HEK293T (cell line): ENCODE data around the gene DSTYK.
A peak's percentile ranks its signal among the peaks of the same experiment; 100 is the strongest.

Experiments used
- CTCF ChIA-PET: fragments of 350-600 bp; formaldehyde crosslinking; extraction: SDS; loops from one replicate; lab custom pipeline; 2021; ENCODE audit warnings: antibody characterized with exemption, inconsistent platforms; lab: Yijun Ruan, JAX
- POLR2A ChIA-PET: fragments of 350-600 bp; formaldehyde crosslinking; extraction: SDS; loops from one replicate; lab custom pipeline; 2020; ENCODE audit warnings: antibody characterized with exemption, inconsistent platforms; lab: Yijun Ruan, JAX
- DNase-seq: peaks from one replicate; pipeline ENCODE4 v3.0.0; 2012; ENCODE audit warnings: mixed read lengths; ENCODE audit errors: extremely low spot score
- ARNT ChIP-seq: fragments of 450-650 bp; IDR thresholded peaks from 2 replicates; pipeline ENCODE4 v1.6.1; 2017; ENCODE audit warnings: mild to moderate bottlenecking
- BHLHE40 ChIP-seq: fragments of 450-650 bp; IDR thresholded peaks from 2 replicates; pipeline ENCODE4 v1.6.1; 2016; ENCODE audit warnings: mild to moderate bottlenecking, moderate library complexity, borderline replicate concordance
- CTBP1 ChIP-seq: fragments of 450-650 bp; IDR thresholded peaks from 2 replicates; pipeline ENCODE4 v1.6.1; 2016; ENCODE audit warnings: borderline replicate concordance
- ELF4 ChIP-seq: fragments of 450-650 bp; IDR thresholded peaks from 2 replicates; pipeline ENCODE4 v1.6.1; 2017; ENCODE audit warnings: antibody characterized with exemption
- FOXA1 ChIP-seq: fragments of 450-650 bp; IDR thresholded peaks from 2 replicates; pipeline ENCODE4 v1.6.1; 2016; ENCODE audit warnings: mild to moderate bottlenecking
- FOXK2 ChIP-seq: fragments of 450-650 bp; IDR thresholded peaks from 2 replicates; pipeline ENCODE4 v1.6.1; 2016; ENCODE audit warnings: mild to moderate bottlenecking
- FOXM1 ChIP-seq: fragments of 450-650 bp; IDR thresholded peaks from 2 replicates; pipeline ENCODE4 v1.6.1; 2017; ENCODE audit warnings: mild to moderate bottlenecking, borderline replicate concordance
- HDGF ChIP-seq: fragments of 450-650 bp; IDR thresholded peaks from 2 replicates; pipeline ENCODE4 v1.6.1; 2017; ENCODE audit warnings: antibody characterized with exemption, borderline replicate concordance
- L3MBTL2 ChIP-seq: fragments of 450-650 bp; conservative IDR thresholded peaks from 2 replicates; pipeline ENCODE4 v1.6.1; 2016; ENCODE audit warnings: mild to moderate bottlenecking
- LEF1 ChIP-seq: fragments of 450-650 bp; IDR thresholded peaks from 2 replicates; pipeline ENCODE4 v1.6.1; 2017; ENCODE audit warnings: mild to moderate bottlenecking, borderline replicate concordance
- NFRKB ChIP-seq: fragments of 450-650 bp; IDR thresholded peaks from 2 replicates; pipeline ENCODE4 v1.6.1; 2016; ENCODE audit warnings: mild to moderate bottlenecking, moderate library complexity
- PKNOX1 ChIP-seq: fragments of 450-650 bp; IDR thresholded peaks from 2 replicates; pipeline ENCODE4 v1.6.1; 2016
- SP1 ChIP-seq: fragments of 450-650 bp; IDR thresholded peaks from 2 replicates; pipeline ENCODE4 v1.6.1; 2017
- SUZ12 ChIP-seq: fragments of 450-650 bp; IDR thresholded peaks from 2 replicates; pipeline ENCODE4 v1.6.1; 2016; ENCODE audit warnings: mild to moderate bottlenecking
- TARDBP ChIP-seq: fragments of 450-650 bp; IDR thresholded peaks from 2 replicates; pipeline ENCODE4 v1.6.1; 2016
- ZNF384 ChIP-seq: fragments of 450-650 bp; IDR thresholded peaks from 2 replicates; pipeline ENCODE4 v1.6.1; 2016

Gene DSTYK

DNA sequence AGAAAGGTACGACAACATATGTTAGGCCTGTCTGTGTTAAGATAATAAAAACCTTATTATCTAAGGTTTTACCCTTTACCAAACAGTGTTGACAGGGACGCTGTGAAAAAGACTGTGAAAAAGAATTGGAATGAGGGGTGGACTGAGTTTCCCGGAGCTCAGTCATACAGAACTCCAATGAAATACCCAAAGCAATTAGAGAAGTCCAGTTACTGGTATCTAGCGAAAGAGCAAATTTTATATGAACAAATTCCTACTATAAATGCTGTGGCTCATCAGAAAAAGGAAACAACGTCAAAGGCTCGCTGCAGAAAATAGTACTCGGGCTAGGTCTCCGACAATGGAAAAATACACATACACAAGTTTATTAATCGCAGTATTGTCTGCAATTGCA is 89.0 kb downstream of the DSTYK start:
- ChIA-PET POLR2A (interaction anchor here (0.8 to 2.9 kb wide), 6 partner anchors 10 to 139 kb away, joined by 3 to 14 read pairs (median 4); partner anchors contain the start of gene TMCC2), CTCF (interaction anchor here (0.6 to 1.6 kb wide), 5 partner anchors 19 to 207 kb away, joined by 3 to 9 read pairs (median 4); no protein-coding TSS in a partner anchor)
- TF ChIP-seq ELF4 (no peak), LEF1 (no peak), L3MBTL2 (no peak), TARDBP (no peak), FOXK2 (no peak), FOXM1 (no peak), HDGF (no peak), CTBP1 (no peak), SUZ12 (no peak), FOXA1 (no peak), BHLHE40 (no peak), PKNOX1 (no peak), NFRKB (no peak)
- DNase-seq: no peak

DNA sequence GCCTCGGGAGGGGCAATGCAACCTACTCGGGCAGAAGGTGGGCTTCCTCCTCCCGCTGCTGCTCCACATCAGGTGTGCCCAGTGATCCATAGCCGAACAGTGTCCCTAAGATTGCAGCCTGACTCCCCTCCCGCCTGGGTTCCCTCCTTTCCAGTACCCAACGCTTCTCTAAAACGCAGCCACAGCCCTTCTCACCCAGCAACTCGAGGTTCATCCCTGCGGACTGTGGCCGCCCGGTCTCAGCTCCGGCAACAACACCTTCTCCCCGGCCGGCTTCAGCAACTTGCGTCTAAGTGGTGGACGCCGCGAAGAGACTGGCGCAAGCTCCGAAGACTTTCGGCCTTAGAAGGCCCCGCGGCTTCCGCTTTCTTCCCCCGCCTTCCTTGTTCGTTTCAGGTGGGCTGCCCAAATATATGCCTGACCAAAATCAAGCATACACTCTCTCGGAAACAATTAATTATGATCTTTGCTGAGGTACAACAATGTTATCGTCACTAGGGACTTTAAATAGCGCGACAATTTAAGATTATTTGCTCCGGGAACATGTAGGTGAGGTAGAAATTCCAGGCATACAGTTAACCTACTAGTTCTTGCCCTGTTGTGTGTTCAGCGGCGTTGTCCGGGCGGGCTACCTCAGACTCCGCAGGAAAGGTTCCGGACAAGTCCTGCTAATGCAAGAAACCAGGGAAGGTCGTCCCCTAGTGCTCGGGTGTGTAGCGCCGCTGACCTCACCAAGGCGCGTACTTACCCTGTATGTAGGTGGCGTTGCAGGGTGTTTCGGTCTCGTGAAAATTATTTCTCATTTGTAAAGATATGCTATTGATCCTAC is 89.6 kb downstream of the DSTYK start, which contains the start of gene RBBP5:
Gene RBBP5 (minus strand): TSS at position 319 of the 829 bp plus-strand sequence. CDS start 105 bp downstream, at position 214.
- TF ChIP-seq ZNF384: no peak
- TF ChIP-seq CTBP1: peak; percentile 97
- peak; percentile 88 for TF ChIP-seq ARNT
- no peak for TF ChIP-seq BHLHE40
- TF ChIP-seq LEF1: peak; percentile 93; the same call in 1 of the 2 replicates
- peak; percentile 75 for TF ChIP-seq ELF4
- TF ChIP-seq PKNOX1: 0 out of 2 replicates have a peak, but pooled peaks have one; percentile 29
- peak; percentile 93; the same call in 1 of the 2 replicates for TF ChIP-seq FOXM1
- peak; percentile 72 for TF ChIP-seq TARDBP
- TF ChIP-seq FOXK2: peak; percentile 99
- TF ChIP-seq L3MBTL2: peak; percentile 44
- no peak for TF ChIP-seq FOXA1
- no peak for TF ChIP-seq HDGF
- TF ChIP-seq SP1: no peak
- peak; percentile 91 for TF ChIP-seq NFRKB
- no peak for TF ChIP-seq SUZ12
- CTCF ChIA-PET: interaction anchor here (0.7 to 1.5 kb wide), 2 partner anchors 60 to 132 kb away, joined by 3 to 4 read pairs; no protein-coding TSS in a partner anchor
- POLR2A ChIA-PET: interaction anchor here (1.0 to 2.9 kb wide), 9 partner anchors 11 to 180 kb away, joined by 3 to 14 read pairs (median 4); partner anchors contain the start of gene TMCC2
- peak; percentile 95 for DNase-seq

- DNase-seq: no peak
- TF ChIP-seq ARNT: no peak
- no peak for TF ChIP-seq HDGF
- no peak for TF ChIP-seq CTBP1
- TF ChIP-seq BHLHE40: no peak
- TF ChIP-seq FOXK2: no peak
- TF ChIP-seq PKNOX1: no peak
- no peak for TF ChIP-seq L3MBTL2
- TF ChIP-seq ELF4: no peak
- TF ChIP-seq SP1: no peak
- no peak for TF ChIP-seq SUZ12
- no peak for TF ChIP-seq LEF1
- TF ChIP-seq ZNF384: no peak
- no peak for TF ChIP-seq FOXM1
- TF ChIP-seq NFRKB: no peak
- ChIA-PET POLR2A (no interaction called here), CTCF (no interaction called here)
Measured at GRCh38 chr1:205118752-205119151, 92.8 kb downstream of the DSTYK start.

DNA sequence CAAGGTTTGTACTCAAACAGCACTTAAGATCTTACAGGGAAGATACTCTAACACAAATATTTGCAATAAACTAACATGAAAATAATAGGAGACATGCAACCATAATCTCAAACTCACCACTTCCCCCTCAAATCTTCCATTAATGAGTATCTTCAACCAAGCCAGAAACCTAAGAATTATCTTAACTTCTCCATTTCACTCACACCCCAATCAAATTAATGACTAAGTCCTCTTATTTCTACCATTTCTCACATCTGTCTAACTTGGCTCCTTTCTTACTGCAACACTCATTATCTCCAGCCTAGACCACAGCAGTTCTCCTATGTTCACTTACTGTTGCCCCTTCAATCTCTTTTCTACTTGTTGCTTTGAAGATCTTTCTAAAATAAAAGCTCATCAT is 100.1 kb downstream of the DSTYK start:
- no peak for DNase-seq
- ChIA-PET CTCF (no interaction called here), POLR2A (interaction anchor here (1.4 kb wide), 1 partner anchor 10 kb away, joined by 5 read pairs; the partner anchor contains the start of gene RBBP5)
- no peak for TF ChIP-seq SP1
- no peak for TF ChIP-seq TARDBP
- TF ChIP-seq ELF4: no peak
- no peak for TF ChIP-seq FOXM1
- TF ChIP-seq ARNT: no peak
- no peak for TF ChIP-seq LEF1
- no peak for TF ChIP-seq FOXA1
- no peak for TF ChIP-seq SUZ12
- TF ChIP-seq BHLHE40: no peak
- no peak for TF ChIP-seq HDGF
- no peak for TF ChIP-seq NFRKB
- TF ChIP-seq ZNF384: no peak

GRCh38 chr1:205109711-205110110 is 101.8 kb downstream of the DSTYK start:
- DNase-seq: no peak
- POLR2A ChIA-PET: interaction anchor here (2.5 kb wide), 1 partner anchor 12 kb away, joined by 13 read pairs; the partner anchor contains the start of gene RBBP5
- CTCF ChIA-PET: no interaction called here
- no peak for TF ChIP-seq ZNF384
- TF ChIP-seq SUZ12: no peak
- no peak for TF ChIP-seq L3MBTL2
- TF ChIP-seq NFRKB: no peak
- TF ChIP-seq TARDBP: no peak
- no peak for TF ChIP-seq FOXA1
- no peak for TF ChIP-seq LEF1
- TF ChIP-seq PKNOX1: no peak
- TF ChIP-seq ARNT: no peak
